HG03439 (cell line): ENCODE measurements around the gene FARSA.
"Not testable (repeated sequence)": the region's sequence is repeated elsewhere in the genome, so short reads cannot be mapped to it uniquely, and the experiment has no call there.

Experiments
- ATAC-seq: cut with Tn5 transposase; IDR thresholded peaks from one replicate; pipeline ENCODE4 v1.9.1; 2021; ENCODE audit warnings: mild to moderate bottlenecking, moderate library complexity; ENCODE audit not compliant: unreplicated experiment

The FARSA gene

GRCh38 chr19:12933287-12934072 lies at the start of gene FARSA:
TSS of gene FARSA (minus strand) at chr19:12933711. CDS start at chr19:12933696, 15 bp downstream.
- ATAC-seq, result peak; percentile 52

DNA sequence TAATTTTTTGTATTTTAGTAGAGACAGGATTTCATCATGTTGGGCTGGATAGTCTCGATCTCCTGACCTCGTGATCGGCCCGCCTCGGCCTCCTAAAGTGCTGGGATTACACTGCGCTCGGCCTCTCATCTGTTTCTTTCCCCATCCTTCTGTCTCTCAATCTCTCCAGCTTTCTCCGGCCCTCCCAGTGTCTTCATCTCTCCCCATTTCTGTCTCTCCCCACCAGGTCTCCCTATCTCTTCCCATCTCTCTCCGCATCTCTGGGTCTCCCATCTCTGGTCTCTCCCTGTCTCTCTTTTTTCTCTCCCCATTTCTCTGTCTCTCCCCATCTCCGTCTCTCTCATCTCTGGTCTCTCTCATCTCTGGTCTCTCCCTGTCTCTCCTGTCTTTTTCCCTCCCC lies 49.6 kb upstream of the FARSA start:
- ATAC-seq, result no peak

DNA sequence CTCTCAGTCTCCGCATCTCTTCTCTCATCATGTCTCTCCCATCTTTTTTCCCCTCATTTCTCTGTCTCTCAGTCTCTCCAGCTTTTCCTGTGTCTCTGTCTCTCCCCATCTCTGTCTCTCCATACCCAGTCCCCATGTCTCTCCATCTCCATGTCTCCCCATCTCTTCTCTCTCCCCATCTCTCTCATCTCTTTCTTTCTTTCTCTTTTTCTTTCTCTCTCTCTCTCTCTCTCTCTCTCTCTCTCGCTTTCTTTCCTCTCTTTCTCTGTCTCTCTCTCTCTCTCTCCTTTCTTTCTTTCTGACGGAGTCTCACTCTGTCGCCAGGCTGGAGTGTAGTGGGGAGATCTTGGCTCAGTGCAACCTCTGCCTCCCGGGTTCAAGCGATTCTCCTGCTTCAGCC lies 49.1 kb upstream of the FARSA start:
- no peak for ATAC-seq

DNA sequence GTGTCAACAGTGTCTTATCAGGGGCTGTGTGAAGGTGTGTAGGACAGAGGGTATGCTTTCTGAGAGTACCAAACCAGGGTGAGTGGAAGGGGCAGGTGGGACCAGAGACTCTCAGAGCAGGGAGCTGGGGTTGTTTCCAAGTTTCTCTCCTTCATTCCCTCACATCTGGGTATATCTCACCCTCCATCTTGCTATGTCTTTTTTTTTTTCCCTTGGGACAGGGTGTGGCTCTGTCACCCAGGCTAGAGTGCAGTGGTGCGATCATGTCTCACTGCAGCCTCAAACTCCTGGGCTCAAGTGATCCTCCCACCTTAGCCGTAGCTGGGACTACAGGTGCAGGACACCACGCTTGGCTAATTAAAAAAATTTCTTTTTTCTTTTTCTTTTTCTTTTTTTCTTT lies 46.5 kb upstream of the FARSA start:
- no peak for ATAC-seq

- ATAC-seq, result not testable (repeated sequence)
Measured at GRCh38 chr19:12976109-12976508, 42.6 kb upstream of the FARSA start.

- no peak for ATAC-seq
Measured at GRCh38 chr19:12975221-12975741, 41.8 kb upstream of the FARSA start.

DNA sequence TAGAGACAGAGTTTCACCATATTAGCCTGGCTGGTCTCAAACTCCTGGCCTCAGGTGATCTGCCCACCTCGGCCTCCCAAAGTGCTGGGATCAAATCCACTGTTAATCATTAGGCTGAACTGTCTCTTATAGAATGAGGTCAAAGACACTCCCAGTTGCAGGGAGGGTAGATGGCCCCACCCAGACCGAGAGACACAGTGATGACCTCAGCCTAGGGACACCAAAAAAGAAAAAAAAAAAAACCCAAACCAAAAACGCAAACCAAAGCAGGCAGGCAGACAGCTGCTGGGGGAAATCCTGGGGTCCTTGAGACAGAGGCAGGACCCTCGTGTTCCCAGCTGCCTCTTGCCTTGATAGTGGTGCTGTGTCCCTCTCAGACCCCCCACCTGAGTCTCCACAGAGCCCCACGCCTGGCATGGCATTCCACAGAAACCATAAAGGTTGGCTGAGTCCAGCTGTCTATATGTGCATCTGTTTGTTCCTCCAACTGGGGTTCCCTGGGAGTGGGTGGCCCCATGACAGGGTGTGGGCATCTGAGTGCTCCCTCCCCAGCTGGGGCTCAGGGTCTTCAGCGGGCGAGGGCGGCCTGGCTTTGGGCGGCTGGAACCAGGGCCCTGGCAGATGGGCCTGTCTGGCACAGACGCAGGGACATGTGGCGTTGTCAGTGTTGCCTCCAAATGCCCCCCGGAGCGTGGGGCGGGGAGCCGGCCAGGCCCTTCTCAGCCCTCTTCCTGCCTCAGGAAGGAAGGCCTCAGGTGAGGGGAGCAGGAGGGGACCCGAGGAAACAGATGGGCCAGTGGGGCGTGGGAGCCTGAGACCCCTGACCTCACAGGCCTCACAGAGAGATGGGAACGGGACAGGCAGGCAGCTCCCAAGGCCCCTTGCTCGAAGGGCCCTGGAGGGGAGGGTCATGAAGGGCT lies 41.0 kb upstream of the FARSA start:
- no peak for ATAC-seq

- ATAC-seq, result no peak
Measured at GRCh38 chr19:12973236-12973635, 39.7 kb upstream of the FARSA start.

DNA sequence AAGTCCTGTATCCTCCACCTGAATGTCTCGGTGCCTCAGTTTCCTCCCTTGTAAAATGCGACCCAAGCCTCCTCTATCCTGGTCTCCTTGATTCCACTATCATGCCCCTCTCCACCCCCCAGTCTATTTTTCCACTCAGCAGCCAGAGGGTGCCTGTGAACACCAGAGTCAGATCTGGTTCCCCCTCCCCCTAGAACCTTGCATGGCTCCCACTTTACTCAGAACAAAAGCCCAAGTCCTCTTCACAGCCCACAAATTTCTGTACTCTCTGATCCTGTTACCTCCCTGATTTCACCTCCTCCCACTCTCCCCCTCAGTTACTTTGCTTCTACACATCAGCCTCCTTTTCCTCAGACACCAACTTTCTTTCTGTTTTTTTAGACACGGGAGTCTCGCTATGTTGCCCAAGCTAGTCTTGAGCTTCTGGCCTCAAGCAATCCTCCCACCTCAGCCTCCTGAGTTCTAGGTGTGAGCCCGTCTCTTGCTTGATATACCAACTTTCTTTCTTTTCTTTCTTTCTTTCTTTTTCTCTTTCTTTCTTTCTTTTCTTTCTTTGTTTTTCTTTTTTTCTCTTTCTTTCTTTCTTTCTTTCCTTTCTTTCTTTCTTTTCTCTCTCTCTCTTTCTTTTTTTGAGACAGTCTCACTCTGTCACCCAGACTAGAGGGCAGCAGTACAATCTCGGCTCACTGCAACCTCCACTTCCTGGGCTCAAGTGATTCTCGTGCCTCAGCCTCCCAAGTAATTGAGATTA lies 36.7 kb upstream of the FARSA start:
- no peak for ATAC-seq

GRCh38 chr19:12969292-12969988 lies 35.9 kb upstream of the FARSA start, which contains the start of gene DAND5:
TSS of gene DAND5 (plus strand) at chr19:12969576. CDS start at chr19:12969661, 85 bp downstream.
- ATAC-seq, result no peak

- ATAC-seq, result no peak
Measured at GRCh38 chr19:12967907-12968306, 34.4 kb upstream of the FARSA start.

GRCh38 chr19:12965812-12966135 lies 32.3 kb upstream of the FARSA start:
- no peak for ATAC-seq

DNA sequence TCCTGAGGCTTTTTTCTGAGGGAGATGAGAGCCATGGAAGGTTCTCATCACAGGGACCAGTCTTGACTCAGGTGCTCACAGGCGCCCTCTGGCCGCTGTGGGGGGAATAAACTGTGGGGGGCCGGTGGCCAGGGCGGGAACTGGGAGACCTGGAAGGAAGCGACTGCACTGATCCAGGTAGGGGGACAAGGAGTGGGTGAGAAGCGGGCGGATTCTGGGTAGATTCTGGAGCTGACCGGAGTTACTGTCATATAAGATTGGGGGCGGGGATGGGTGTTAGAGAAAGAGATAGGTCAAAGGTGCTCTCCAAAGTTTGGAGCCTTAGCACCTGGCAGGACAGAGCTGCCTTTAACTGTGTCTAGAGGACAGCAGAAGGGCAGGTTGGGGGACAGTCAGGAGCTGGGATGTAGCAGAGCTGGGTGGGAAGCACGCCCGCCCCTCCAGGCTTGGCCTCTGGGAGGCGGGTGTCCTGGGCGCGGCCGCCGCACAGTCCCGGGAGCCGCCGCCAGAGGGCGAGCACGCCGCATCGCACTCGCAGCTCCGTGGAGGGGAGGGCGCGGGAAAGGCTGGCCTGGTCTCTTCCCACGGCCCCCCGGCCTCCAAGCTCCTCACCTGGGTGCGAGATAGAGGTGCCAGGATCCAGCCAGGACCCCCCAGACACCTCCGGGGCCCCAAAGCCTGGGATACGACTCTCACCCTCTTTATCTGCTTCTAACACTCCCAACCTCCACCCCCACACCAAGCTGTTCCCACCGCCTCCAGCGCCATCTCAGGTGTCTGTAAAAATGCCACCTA lies 31.7 kb upstream of the FARSA start:
- ATAC-seq, result peak; percentile 84

GRCh38 chr19:12959481-12959880 lies 26.0 kb upstream of the FARSA start:
- ATAC-seq, result no peak

- not testable (repeated sequence) for ATAC-seq
Measured at GRCh38 chr19:12957389-12957952, 24.0 kb upstream of the FARSA start.

GRCh38 chr19:12956446-12957388 lies 23.2 kb upstream of the FARSA start, which contains the start of gene GADD45GIP1:
TSS of gene GADD45GIP1 (minus strand) at chr19:12957223. CDS start at chr19:12957212, 11 bp downstream.
- ATAC-seq, result peak; percentile 69

GRCh38 chr19:12955996-12956395 lies 22.5 kb upstream of the FARSA start:
- no peak for ATAC-seq

DNA sequence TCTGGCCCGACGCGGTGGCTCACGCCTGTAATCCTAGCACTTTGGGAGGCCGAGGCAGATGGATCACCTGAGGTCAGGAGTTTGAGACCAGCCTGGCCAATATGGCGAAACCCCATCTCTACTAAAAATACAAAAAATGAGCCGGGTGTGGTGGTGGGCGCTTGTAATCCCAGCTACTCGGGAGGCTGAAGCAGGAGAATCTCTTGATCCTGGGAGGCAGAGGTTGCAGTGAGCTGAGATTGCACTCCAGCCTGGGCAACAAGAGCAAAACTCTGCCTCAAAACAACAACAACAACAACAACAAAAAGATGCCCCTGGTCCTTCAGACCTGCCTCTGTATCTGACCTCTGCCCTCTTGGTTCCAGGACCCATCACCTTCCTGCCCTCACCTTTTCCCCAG lies 22.1 kb upstream of the FARSA start:
- not testable (repeated sequence) for ATAC-seq
